Ovary (tissue), 3 donors: ENCODE results near the gene TSHZ3.

Source experiments
- EP300 ChIP-seq: sonication (generic); formaldehyde crosslinking; IDR thresholded peaks from one replicate; pipeline ENCODE4 v1.6.1; 2017; ENCODE audit warnings: antibody characterized with exemption
- POLR2A ChIP-seq: fragments of 450-650 bp; IDR thresholded peaks from one replicate; pipeline ENCODE4 v1.6.1; 2017; ENCODE audit warnings: antibody characterized with exemption, mild to moderate bottlenecking, moderate library complexity
- TF ChIP-seq, protein P1 (sequence below), 3 donors: fragments of 450-650 bp in 2 of 3; fragments of 200-600 bp in 1 of 3; IDR thresholded peaks; one replicate each; pipeline versions ENCODE4 v1.5.1 to v1.8.0; 2016 to 2022; ENCODE audit warnings: antibody characterized with exemption in 3 of 3, mild to moderate bottlenecking in 1 of 3
- donor health status: DM: no; HTN: no; CAD: no.

DNA sequence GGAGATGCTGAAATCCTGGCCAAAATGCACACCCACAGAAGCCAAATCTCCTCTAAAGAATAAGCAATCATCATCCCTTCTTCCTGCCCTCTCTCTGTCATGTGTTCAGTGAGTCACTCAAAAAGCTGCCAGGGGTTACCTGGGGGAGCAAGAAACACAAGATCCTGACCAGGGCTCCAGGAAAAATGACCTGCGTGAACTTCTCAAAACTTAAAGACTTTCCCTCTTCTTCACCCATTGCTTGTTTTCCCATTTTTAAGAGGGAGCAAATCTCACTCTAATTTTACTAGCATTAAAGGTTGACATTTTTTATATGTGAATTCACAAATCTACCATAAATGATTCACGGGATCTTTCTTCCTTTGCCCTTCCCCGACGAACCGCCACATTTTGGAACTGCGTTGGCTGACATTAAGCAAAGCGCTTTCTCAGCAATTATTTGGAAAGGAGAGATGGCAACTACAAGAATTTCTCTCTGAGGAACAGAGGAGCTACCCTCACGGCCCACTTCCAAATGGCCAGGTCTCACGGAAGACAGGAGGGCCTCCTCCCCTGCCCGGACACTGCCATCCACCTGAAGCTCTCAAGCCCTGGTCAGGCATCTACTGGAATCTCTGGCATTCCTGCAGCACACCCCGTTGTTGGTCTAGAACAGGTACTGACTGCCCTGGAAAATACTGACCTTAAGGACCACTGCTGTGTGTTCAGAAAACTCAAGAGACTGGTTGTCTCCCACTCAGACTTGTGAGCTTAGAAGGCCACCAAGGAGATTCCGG is 14.2 kb downstream of the TSHZ3 start:
- TF ChIP-seq POLR2A (no peak), EP300 (no peak)
- TF ChIP-seq, protein P1, sequence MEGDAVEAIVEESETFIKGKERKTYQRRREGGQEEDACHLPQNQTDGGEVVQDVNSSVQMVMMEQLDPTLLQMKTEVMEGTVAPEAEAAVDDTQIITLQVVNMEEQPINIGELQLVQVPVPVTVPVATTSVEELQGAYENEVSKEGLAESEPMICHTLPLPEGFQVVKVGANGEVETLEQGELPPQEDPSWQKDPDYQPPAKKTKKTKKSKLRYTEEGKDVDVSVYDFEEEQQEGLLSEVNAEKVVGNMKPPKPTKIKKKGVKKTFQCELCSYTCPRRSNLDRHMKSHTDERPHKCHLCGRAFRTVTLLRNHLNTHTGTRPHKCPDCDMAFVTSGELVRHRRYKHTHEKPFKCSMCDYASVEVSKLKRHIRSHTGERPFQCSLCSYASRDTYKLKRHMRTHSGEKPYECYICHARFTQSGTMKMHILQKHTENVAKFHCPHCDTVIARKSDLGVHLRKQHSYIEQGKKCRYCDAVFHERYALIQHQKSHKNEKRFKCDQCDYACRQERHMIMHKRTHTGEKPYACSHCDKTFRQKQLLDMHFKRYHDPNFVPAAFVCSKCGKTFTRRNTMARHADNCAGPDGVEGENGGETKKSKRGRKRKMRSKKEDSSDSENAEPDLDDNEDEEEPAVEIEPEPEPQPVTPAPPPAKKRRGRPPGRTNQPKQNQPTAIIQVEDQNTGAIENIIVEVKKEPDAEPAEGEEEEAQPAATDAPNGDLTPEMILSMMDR (IDR thresholded peaks at IDR 0.05), result no peak
